Measurements from ENCODE around the gene MYRIP.

Gene MYRIP

GRCh38 chr3:40172560-40172959 is 363.2 kb downstream of the MYRIP start:
- in situ Hi-C loops (cut with MboI; ENCODE audit: low sequenced_read_pairs): no loop called here

DNA sequence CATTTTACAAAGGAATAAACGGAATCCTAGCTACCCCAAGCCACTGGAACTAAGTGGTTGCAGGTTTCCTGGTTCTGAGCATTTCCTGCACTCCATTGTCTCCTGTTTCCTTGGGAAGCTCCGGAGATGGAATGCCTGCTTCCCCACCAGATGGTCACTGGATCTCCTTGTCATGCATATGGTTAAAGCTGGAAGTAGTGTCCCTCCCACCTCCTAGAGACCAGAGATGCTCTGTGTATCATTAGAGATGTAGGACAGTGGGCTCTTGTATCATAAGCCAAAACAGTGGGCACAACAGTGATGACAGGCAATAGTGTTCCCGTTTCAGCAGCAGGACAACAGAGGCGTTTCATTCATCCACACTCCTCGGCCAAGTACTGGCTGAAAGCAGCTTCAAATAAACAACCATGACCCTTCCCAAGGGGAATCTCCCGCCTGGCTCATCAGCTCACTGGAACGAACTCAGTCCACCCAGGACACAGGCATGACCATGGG is 363.9 kb downstream of the MYRIP start:
- in situ Hi-C loops (cut with MboI; ENCODE audit: low sequenced_read_pairs): no loop called here

DNA sequence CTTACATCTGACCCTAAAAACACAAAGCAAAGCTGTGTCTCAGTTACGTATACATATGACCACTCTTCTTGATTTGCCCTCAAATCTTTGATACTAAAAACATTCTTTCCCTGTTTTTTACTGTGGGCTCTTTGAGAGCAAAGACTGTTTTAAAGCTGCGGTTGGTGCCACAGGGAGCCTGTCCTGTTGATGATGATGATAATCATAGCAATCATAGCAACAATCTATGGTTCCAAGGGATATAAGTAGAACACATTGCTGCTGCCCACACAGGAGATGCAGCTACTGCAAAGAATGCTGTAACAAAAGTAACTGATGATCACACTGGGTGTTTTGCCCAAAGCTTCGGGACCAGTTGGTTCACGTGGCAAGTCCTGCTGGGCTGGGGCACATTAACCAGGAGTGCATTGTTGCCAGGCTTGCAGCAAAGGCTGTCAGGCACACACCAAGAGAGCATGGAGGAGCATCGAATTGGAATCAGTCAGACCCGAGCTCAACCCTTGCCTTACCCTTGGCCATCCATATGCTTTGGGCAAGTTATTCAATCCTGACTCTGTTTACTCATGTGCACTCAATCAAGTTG is 368.7 kb downstream of the MYRIP start:
- in situ Hi-C loops (cut with MboI; ENCODE audit: low sequenced_read_pairs): loop anchor here (25.0 kb wide), 1 partner anchor 134 kb away; the partner anchor contains the start of gene EIF1B

DNA sequence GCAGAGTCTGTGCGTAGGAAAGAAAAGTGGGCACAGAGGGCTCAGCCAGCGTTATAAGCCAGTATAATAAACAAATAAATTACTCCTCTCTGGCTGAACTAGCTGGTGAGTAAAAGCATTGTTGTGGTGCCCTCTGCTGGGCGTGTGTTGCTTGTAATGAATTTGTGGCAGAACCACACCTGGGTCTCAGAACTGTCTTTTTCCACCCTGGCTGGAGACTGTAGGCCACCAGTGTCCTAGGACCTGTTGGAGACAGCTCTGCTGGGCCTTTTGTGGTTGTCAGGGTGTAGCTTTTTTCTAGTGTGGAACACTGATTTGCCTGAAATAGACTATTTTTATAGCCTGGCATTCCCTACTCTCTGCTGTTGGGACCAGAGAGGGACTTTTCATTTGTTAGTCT is 369.6 kb downstream of the MYRIP start:
- in situ Hi-C loops (cut with MboI; ENCODE audit: low sequenced_read_pairs): loop anchor here (25.0 kb wide), 1 partner anchor 133 kb away; the partner anchor contains the start of gene EIF1B

DNA sequence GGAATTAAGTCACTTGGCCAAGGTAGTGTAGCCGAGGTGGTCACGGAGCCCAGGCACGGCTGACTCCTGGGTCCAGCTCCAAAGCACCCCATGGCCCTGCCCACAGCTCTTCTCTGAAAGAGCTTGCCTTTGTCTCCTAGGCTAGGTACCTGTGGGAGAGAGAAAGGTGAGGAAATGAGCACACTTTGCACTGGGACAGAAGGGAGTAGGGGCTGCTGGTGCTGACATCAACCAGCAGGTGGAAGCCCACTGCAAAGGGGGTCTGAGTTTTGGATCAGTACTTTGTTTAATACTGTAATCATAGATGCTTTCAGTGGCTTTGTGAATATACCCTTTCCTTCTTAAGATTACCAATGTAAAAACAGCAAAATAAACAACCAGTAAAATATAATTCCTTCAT is 371.8 kb downstream of the MYRIP start:
- in situ Hi-C loops (cut with MboI; ENCODE audit: low sequenced_read_pairs): loop anchor here (25.0 kb wide), 1 partner anchor 131 kb away; the partner anchor contains the start of gene EIF1B

- in situ Hi-C loops (cut with MboI; ENCODE audit: low sequenced_read_pairs): loop anchor here (25.0 kb wide), 1 partner anchor 127 kb away; the partner anchor contains the start of gene EIF1B
These were observed 375.8 kb downstream of the MYRIP start for GRCh38 chr3:40185029-40185695.

DNA sequence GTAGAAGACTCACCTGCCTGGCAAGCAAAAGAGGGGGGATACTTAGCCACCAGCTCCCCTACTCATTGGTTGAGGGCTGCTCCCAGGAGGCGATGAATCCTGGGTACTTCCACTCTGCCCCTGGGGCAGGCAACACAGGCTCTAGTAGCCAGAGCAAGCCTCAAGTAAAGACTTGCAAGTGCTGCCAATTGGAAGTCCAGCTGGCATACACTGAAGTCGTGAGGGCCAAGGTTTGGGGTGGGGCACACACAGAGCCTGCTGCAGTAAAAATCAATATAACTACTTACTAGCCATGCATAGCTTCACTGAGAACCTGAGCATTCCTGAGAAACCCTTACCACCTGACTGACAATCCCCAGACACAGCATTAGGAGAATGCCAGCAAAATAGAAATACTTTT is 377.1 kb downstream of the MYRIP start:
- in situ Hi-C loops (cut with MboI; ENCODE audit: low sequenced_read_pairs): loop anchor here (25.0 kb wide), 1 partner anchor 126 kb away; the partner anchor contains the start of gene EIF1B

GRCh38 chr3:40187945-40188344 is 378.5 kb downstream of the MYRIP start:
- in situ Hi-C loops (cut with MboI; ENCODE audit: low sequenced_read_pairs): loop anchor here (25.0 kb wide), 1 partner anchor 124 kb away; the partner anchor contains the start of gene EIF1B

GRCh38 chr3:40189118-40189517 is 379.7 kb downstream of the MYRIP start:
- in situ Hi-C loops (cut with MboI; ENCODE audit: low sequenced_read_pairs): loop anchor here (25.0 kb wide), 1 partner anchor 123 kb away; the partner anchor contains the start of gene EIF1B

GRCh38 chr3:40190056-40190455 is 380.6 kb downstream of the MYRIP start:
- in situ Hi-C loops (cut with MboI; ENCODE audit: low sequenced_read_pairs): loop anchor here (25.0 kb wide), 1 partner anchor 122 kb away; the partner anchor contains the start of gene EIF1B

- in situ Hi-C loops (cut with MboI; ENCODE audit: low sequenced_read_pairs): loop anchor here (25.0 kb wide), 1 partner anchor 121 kb away; the partner anchor contains the start of gene EIF1B
These were observed 381.8 kb downstream of the MYRIP start for GRCh38 chr3:40191251-40191650.

- in situ Hi-C loops (cut with MboI; ENCODE audit: low sequenced_read_pairs): loop anchor here (25.0 kb wide), 1 partner anchor 120 kb away; the partner anchor contains the start of gene EIF1B
These were observed 382.5 kb downstream of the MYRIP start for GRCh38 chr3:40191850-40192448.

DNA sequence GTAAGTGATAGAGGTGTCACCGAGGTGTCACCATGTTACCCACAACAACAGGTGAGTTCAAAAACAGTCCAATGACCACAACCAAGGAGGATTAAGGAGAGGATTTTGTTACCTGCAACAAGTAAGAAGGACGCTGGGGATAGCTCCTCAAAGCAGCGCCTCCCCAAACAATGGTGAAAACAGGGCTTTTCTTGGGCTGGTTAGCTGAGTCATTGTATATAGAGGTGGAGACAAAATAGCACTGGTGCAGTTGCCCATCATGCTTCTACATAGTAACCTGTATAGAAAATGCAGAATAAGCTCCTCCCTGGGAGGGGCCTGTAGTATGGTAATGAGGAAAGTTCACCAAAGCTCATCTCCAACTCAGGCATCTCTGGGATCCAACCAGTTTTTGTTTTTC is 383.2 kb downstream of the MYRIP start:
- in situ Hi-C loops (cut with MboI; ENCODE audit: low sequenced_read_pairs): loop anchor here (25.0 kb wide), 1 partner anchor 120 kb away; the partner anchor contains the start of gene EIF1B

- in situ Hi-C loops (cut with MboI; ENCODE audit: low sequenced_read_pairs): loop anchor here (25.0 kb wide), 1 partner anchor 115 kb away; the partner anchor contains the start of gene EIF1B
These were observed 387.6 kb downstream of the MYRIP start for GRCh38 chr3:40196966-40197365.

DNA sequence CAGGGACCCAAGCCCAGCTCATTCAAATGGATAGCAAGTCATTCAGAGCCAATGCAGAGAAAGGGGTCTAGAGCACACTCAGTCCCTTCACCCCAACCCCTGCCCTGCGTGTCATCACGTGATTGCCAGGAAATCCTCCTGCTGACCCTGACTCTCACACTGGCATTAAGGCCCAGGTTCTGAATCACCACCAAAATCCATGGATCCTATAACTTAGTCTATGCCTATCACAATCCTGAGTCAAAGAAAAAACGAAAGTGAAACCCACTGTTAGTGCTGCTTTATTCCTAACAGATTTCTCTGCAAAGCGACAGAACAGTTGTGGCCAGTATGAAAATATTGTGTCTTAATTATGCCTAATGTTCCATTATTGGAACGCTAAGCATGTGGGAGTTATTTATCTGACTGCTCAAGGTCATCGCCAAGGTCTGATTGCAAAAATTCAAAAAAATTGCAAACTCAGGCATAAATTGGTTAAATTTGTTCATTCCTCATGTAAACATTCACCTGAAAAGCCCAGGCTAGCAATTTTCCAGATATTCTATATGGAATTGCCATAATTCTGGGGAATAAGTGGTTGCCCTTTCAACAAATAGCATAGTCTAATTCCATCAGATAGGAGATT is 391.4 kb downstream of the MYRIP start:
- in situ Hi-C loops (cut with MboI; ENCODE audit: low sequenced_read_pairs): no loop called here

- in situ Hi-C loops (cut with MboI; ENCODE audit: low sequenced_read_pairs): no loop called here
These were observed 392.4 kb downstream of the MYRIP start for GRCh38 chr3:40201770-40202169.

DNA sequence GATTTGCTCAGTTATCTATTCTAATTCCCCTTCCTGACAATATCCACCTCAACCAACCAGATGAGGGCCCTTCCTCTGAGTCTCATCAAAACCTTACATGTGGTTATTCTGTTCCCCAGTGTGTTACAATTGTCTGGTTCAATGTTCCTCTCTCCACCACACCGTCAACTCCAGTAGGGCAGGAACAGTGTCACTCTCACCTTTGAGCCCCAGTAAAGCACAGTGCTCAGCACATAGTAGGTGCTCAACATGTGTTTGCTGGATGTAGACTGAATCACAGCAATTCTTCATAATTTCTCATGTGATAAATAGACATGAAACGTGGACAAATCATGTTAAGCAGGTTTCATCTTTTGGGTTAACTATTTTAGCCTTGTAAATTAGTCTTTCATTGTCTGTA is 397.1 kb downstream of the MYRIP start:
- in situ Hi-C loops (cut with MboI; ENCODE audit: low sequenced_read_pairs): no loop called here

DNA sequence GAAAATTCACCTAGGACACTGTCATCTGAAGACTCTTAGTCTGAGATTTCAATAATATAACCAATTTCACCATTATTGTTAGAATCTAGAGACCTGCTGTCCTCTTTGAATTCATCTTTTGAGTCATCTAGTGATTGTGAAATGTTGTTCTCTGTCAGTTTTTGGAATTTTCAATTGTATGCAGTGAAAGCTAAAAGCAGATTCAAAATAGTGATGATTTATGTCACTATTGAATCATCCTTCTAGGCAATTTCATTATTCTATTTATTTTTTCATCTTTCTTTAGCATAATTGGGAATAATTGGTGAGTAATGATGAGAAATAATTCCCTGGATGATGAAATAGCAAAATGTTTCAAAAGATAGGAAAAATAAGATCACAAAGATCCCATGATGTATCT is 398.4 kb downstream of the MYRIP start:
- in situ Hi-C loops (cut with MboI; ENCODE audit: low sequenced_read_pairs): no loop called here

DNA sequence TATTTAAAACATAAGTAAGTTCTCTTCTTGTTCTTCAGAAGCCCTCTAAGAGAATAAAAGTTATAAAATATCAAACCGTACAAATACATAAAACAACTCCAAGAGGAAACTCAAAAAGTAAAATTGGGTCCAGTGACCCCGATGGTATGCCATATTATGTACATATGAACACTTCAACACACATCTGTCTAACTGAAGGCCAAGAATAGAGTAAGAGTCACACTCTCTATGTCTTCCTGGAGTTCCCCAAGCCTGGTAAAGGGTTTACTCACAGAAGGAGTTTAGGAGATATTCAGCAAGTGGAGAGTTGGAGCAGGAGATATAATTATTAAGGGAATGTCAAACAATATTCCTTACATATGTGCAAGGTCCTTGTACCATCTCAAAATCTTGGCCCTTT is 398.8 kb downstream of the MYRIP start:
- in situ Hi-C loops (cut with MboI; ENCODE audit: low sequenced_read_pairs): no loop called here

GRCh38 chr3:40211579-40211978 is 402.2 kb downstream of the MYRIP start:
- in situ Hi-C loops (cut with MboI; ENCODE audit: low sequenced_read_pairs): no loop called here

DNA sequence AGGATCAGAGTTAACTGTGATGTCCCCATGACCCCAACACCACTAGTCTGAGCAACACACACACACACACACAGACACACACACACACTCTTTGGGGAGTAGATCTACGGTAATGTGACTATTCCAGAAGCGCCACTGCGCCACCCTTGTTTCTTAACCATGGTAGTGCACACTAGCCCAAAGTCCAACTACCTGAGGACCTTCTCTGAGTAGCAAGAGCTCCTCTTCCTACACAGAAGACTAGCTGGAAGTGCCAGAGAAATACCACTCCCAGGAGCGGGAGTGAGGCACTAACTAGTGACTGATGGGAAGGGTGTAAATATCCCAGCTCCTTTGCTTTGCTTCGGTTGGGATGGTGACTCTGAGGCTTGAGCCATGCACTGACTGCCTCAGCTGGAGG is 404.1 kb downstream of the MYRIP start:
- in situ Hi-C loops (cut with MboI; ENCODE audit: low sequenced_read_pairs): no loop called here
